ENCODE measurements around the gene SHB.
"Not testable (repeated sequence)": the region's sequence is repeated elsewhere in the genome, so short reads cannot be mapped to it uniquely, and the experiment has no call there.

Gene SHB

DNA sequence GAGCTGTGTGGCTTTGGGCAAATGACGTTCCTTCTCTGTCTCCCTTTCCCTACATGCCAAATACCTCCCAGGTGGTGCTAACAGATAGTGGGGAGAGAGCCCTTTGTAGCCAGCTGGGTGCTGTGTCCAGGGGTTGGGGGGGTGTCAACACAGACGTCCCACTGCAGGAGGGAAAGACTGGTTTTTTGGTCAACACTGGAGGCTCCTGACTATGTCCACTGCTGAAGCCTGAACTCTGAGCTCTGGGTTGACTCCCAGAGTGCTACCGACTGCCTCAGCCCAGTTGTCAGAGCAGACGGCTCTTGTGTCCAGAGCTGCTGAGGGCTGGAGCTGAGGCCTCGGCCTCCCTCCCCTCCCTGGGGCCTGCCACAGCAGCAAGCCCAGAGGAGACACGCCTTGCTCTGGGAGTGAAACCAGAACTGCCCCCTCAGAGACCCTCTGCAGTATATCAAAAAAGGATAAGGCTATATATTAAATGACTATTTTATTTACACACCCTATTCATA, 150.3 kb downstream of the SHB start:
- DNase-seq (ENCODE audit: low read depth): no peak

DNA sequence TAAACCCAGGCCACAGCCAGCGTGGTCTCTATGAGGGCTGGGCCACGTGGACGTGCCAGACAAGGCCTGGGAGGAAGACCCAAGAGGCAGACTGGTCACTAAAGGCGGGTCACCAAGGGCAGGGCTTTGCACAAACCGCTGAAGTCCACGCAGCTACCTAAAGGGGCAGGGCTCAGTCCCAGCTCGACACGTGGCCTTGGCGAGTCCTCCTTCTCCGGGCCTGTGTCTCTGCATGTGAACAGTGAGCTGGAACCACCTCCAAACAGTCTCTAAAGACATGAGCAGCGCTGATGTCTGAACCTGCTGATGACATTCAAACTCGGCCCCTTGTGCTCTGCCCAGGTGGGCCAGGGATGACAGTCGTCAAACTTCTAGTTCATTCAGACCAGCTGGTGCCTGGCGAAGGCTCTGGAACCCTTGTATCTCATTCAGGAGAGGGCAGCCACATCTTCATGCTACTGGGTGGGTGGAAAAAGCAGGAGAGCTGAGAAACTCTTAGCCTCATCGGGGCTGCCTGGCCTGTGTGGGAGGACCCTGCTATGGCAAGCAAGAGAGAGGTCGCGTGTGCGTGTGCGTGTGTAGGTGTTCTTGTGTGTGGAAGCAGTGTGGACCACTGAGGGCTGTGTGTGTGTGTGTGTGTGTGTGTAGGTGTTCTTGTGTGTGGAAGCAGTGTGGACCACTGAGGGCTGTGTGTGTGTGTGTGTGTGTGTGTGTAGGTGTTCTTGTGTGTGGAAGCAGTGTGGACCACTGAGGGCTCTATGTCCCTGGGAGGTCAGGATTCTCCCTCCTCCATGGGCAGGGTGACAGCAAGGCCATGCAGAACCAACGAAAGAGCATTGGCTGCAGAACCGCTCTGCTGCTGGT, 151.0 kb downstream of the SHB start:
- DNase-seq (ENCODE audit: low read depth): no peak

DNA sequence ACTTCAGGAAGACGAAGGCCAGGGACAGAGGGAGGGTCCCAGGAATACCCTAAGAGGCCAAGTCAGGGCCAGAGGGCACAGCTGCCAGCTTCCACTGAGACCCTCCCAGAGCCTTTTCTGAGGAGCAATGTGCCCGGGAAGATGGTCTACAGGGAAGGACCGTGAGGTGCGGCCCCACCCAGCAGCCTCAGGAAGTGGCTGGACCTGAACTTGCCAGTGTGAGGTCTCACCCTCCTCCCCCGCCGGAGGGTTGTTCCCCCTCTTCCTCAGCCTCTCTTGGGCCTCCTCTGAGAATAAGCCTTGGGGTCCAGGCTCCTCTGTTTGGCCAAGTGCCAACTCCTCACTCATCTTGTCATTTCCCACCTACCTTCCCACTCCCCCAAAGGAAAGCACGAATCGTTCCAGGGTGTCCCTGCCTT, 151.7 kb downstream of the SHB start:
- DNase-seq (ENCODE audit: low read depth): no peak

DNA sequence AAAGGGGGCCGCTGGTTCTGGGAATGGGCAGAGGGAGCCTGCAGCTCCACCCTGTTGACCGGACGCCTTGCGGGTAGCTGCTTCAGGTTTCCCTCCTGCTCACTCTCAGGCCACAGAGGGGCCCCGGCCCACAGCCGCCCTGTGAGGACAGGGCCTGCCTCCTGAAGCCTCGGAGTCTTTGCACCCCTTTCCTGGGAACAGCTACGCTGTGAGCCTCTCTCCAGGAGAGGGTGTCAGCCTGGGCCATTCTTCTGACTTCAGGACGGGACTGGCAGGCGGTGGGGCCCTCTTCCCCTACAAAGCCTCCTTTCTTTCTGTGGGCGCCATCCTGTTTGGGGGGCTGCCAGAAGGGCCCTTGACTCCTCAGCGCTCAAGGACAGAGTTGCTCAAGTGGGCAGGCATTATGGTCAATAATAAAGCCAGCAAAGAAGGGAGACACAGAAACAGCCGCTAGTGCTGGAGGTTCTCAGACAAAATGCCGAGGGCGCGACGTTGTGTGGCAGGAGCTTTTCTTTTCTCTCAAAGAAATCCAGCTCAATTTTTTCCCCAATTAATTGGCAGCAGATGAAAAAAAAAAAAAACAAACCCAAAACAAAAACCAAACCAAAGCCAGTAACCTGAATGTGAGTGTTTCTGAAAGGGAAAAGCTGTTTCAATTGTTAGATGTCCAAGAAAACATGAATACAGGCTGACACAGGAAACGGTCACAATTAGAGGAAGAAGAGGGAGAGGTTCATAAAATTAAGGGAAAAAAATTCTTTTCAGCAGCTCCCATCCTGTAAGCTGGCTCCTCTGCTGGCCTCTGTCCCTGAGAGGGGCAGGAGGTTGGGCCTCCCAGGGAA, 152.3 kb downstream of the SHB start:
- no peak for DNase-seq (ENCODE audit: low read depth)

DNA sequence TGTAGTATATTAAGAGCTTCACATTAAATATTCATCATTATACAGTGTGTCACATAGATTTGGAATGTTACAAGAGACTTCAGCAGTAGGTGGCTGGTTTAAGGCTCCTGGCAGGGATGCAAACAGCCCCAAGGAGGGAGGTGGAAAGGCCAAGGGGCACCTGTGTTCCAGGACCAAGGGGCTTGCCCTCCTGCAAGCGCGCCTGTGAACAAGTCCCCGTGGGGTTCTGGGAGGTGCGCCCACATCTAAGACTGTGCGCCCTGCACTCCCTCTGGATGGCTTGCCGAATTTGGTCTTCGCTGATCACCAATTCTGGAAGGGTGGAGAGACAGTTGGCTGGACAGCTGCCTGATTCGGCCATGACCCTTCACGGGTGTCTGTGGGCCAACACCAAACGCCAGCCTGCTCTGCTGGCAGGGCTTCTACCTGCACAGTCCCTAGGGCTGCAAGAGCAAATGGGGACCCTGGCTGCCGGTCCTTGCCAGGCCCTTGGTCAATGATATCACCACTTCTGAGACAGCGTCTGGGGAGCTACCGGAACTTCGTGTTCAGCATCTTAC, 153.0 kb downstream of the SHB start:
- no peak for DNase-seq (ENCODE audit: low read depth)

DNA sequence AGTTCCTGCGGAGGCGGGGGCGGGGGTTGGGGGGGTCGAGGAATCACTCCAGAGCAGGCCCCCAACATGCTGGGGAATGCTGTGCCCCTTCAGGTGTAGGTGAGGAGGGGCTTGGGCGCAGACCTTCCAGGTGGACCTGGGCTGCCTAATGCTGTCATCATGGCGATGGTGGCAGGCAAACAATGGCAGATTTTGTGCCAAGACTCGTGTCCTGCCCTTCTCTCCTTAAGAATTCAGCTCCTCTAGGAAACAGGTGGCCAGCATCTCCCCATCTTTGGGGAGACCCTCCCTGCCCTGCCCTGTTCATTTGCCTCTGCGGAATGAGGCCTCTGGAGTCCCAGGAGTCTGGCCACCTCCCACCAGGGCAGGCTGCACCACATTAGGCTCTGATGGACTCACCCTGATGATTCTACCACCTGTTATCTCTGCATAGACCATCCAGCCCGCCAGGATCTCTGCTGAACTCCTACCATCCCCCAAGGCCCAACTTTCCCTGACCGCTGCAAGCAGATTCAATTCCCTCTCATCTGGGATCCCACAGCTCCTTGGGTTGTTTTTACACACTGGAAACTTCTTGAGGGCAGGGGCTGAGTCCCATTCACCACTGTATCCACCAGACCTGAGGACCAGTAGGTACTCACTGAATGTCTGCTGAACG, 154.2 kb downstream of the SHB start:
- DNase-seq (ENCODE audit: low read depth): no peak

DNA sequence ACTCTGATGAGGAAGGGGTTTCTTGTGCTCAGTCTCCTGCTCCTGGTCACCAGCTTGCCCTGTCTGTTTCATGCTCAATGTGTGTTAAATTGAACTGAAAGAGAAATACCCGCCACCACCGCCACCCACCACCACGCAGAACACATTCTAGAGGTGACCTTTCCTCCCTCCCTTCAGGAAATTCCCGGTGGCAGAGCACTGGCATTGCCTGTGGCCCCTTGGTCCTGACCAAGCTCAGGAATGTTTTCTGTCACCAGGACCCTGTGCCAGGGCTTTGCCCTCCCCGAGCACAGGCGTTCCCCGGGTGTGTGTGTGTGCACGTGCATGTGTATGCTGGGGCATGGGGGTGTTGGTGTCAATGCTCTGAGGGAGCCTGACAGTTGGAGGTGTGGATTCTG, 154.9 kb downstream of the SHB start:
- no peak for DNase-seq (ENCODE audit: low read depth)

DNA sequence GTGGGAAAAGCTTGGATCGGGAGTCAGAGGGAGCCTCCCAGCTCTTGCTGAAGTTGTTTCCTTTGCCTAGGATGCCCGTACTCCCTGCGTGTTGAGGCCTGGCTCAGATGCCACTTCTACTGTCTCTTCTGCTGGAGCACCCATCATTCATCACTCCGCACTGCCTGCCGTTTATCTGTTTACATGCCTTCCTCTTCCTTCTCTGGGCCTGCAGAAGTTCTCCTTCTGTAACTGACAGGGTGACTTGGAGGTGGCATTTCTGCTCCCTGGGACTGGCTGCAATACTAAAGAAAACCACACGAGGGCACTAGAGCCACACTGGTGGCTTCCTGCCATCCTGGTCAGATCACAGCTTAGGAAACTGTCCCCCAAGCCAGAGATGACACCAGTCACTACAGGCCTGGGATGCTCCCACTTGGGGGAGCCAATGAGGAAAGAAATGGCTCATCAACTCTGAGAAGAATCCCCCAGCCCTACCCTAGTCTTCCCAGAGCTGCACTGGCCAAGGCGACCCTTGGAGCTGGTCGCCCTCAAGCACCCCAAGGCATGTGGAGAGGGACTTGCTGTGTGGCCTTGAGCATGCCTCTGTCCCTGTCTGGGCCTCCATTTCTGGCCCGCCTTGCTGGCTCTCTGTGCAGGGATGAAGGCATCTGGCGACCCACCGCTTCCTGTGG, 155.4 kb downstream of the SHB start:
- DNase-seq (ENCODE audit: low read depth): no peak

DNA sequence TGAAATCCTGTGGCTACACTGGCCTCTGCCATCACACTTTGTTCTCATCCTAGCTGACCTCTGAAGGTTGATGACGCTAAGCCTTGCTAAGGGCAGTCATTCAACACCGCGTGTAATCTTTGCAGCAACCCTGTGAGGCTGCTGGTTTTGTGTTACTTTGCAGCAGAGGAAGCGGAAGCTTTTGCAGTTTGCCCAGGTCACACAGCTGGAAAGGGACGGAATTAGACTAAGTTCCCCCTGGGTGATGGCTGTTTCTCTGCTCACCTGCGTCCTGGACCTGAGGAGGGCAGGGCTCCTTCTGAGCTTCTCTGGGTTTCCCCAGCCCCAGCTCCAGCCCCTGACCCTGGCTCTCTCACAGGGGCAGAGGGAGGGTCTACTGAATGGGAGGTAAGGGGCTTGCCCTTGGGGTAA, 157.8 kb downstream of the SHB start:
- no peak for DNase-seq (ENCODE audit: low read depth)

DNA sequence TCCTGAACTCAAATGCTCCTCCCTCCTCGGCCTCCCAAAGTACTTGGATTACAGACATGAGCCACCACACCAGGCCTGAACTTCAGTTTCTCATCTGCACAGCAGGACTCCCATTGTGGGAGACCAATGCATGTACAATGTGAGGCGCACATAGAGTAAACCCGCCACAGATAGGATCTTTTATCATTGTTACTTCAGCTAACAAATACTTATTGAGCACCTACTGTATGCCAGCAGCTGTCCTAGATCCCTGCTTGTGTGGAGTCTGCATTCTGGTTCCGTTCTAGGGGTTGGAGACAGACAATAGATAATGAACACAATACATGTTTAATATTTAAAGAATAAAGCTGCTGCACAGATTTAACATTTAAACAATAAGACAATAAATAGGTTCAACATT, 158.8 kb downstream of the SHB start:
- no peak for DNase-seq (ENCODE audit: low read depth)

DNA sequence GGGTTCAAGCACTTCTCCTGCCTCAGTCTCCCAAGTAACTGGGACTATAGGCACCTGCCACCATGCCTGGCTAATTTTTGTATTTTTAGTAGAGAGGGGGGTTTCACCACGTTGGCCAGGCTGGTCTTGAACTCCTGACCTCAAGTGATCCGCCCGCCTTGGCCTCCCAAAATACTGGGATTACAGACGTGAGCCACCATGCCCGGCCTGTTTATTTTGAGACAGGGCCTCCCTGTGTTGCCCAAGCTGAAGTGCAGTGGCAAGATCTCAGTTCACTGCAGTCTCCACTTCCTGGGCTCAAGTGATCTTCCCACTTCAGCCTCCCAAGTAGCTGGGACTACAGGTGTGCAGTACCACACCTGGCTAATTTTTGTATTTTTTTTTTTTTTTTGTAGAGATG, 159.2 kb downstream of the SHB start:
- not testable (repeated sequence) for DNase-seq (ENCODE audit: low read depth)

DNA sequence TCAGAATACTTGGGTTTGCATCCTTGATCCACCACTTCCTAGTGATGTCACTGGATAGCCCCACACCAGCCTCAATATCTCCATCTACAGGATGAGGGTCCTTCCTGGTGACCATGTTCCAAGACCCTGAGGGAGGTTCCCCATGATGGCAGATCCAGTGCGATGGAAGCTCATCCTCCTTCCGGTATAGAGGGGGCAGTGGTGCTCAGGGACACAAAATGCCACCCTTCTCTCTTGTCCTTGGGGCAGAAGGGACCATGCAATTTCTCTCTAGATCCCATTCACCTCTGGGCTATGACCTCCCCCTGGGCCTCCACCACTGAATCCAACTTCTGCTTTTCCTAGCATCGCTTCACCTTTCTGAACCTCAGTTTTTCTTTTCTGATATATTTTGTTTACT, 159.7 kb downstream of the SHB start:
- DNase-seq (ENCODE audit: low read depth): no peak

DNA sequence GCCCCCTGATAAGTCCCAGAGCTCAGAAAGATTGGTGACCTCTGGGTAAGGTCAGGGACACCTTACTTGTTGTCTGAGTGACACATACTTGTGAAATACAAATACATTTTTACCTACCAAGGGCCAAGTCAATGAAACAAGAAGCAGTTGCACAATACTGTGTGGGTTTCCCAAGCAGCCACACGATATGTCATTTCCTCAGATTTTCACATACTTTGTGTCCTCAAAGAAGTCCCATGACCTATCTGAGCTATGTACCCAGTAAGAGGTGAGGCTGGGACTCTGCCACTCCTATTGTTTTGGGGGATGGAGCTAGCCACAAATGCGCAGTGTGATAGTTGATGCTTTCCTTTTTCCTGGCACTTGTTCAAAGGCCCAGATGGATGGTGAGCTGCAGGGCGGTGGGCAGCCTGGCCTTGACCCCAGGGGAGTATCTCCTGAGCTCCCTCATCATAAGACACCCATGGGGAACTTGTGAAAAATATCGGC, 160.3 kb downstream of the SHB start:
- no peak for DNase-seq (ENCODE audit: low read depth)

DNA sequence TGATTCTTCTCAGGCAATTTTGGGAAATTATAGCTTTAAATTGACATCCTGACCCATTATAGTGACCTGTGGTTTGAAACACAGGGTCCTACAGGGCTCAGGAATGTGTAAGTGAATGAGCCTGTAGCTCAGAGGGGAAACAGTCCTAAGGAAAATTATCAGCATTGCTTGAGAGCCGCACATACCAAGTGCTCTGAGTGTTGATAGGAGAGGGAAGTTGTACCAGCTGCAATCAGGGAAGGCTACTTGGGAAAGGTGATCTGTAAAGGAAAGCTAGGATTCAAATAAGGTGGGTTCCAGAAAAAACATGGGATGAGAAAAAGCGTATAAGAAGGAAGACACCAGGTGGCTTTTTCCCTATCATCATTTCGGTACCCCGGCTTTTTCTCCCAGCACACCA, 160.7 kb downstream of the SHB start:
- no peak for DNase-seq (ENCODE audit: low read depth)

DNA sequence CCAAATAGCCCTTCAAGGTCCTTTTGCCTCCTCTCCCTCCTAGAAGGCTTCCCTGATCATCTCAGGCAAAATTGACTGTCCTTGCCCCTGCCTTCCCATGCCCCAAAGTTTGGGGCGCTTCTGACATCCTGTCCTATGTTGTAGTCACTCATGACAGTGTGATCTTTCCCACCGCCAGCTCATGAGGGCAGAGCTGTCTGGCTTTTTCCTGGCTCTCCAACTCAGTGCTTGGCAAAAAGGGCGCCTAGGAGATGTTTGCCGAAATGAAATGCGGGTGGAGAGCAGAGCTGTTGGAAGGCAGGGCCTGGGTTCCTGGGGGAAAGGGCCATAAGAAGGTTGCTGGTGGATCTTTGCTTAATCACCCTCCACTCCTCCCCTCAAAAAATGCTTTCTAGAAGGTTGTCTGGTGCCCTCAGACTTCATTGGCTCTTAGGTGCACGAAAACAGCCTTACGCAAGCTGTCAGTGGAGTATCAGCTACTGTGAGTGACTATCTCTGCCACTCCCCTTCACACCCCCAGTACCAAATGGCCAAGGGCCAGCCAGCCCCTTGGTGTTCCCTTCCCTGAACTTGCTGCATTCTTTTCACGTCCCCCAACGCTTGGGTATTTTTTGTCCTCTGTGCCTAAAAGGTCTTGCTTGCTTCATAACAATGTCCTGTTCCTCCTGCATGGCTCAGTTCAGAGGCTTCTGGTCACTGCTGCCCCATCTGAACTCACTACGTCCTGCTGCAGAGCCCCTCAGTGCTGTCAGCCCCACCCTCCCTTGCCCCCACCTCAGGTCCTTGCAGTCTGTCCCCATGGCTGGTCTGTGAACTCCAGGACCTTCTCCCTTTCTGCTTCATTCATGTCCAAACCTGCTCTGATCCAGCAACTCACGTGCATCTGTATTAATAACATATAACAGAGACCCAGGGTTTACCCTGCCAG, 162.5 kb downstream of the SHB start:
- DNase-seq (ENCODE audit: low read depth): no peak

DNA sequence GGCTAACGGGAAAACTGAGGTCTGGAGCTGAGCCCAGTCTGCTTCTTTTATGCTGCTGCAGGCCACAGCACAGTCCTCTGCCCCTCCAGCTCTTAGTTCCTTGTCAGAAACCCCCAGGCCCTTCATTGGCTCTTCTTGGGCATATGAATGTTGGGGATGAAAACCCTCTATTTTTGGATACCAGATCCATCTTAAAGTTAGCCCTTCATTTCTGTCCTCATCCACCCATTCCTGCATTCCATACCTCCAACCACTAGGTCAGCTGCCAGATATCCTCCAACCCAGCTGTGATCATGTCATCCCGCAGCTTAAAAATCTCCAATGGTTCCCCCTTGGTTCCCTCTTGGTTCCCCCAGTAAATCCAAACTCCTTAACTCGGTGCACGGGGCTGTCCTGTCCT, 163.3 kb downstream of the SHB start:
- no peak for DNase-seq (ENCODE audit: low read depth)

DNA sequence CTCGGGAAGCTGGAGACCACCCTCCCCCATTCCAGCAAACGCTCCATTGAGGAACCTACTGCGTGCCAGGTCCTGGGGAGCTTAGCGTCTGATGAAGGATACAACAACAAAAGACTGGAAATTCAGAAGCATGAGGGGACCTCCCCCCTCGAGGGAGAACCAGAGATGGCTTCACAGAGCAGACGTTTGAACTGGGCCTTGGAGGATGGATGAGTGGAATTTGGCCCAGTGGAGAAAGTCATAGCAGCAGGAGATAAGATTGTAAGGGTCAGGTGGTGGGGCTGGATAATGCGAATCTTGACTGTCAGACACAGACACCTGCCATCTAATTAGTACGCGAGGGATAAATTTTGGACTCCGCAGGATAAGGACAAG, 163.9 kb downstream of the SHB start:
- no peak for DNase-seq (ENCODE audit: low read depth)

DNA sequence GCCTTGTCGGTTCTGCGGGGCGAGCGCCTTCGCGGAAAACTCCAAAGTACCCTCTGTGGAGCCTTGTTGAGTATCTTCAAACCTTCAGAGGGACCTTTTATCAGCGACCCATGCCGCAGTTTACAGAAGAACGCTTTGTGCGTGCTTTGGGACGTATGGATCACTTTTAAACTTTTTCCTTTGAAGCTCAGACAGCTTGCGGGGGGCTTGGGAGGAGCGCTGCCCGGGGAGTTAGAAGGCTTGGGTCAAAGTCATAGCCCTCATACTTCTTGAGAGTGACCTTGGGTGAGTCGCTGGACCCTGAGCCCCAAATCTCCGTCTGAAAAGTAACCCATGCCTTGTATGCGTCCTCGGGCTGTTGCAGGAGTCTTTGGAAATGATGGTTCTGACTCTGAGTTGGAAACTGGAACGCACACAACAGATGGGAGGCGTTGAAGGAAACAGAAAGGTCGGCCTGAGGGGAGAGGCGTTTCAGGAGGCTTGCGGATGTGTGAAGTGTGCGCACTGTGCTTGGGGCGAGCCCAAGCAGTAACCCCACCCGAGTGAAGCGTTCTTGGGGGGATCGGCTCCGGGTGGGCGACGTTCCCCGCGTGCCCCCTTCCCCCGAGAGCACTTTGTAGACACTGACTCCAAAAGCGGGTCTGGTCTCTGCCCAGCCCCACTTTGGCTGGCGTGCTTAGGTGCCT, 164.4 kb downstream of the SHB start:
- no peak for DNase-seq (ENCODE audit: low read depth)

DNA sequence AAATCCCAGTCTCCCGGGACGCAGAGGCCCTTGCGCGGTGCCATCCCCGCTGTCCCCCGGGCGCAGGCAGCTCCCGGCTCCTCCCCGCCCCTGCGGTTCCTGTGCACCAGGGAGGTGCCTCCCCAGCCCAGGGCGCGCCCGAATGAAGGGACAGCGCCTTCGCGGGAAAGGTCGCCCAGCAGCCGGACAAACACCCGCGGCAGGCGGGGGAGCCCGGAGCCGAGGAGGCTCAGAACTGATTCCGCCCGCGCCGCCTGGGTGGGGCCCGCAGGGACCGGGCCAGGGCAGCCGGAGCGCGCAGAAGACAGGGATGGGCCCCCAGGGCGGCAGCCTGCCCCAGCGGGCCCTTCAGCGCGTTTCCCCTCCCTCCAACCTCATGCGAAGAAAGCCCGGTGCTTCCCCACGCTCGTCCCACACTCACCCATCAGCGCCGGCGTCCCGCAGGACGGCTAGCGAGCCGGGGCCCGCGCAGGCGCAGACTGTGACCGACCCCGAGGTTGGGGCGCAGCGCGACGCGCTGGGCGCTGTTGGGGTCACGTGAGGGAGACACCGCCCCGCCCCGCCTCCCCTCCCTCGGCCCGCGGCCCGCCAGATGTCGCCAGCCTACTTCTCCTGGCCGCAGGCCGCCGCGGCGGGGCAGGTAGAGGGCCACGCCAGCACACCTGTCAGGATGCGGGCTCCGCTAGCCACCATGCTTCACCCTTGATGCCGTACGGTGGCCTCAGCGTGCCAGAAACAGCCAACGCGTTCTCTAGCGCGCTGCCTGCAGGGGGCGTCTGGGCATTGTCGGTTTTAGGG, 165.2 kb downstream of the SHB start, which contains the start of gene SLC25A51:
Gene SLC25A51 (minus strand): TSS at position 481 of the 798 bp plus-strand sequence. CDS start 15,577 bp downstream, outside the sequence.
- DNase-seq (ENCODE audit: low read depth): peak; percentile 75

Data from fibroblast of the conjunctiva (primary cell).